Suprapubic skin (tissue), 4 donors: ENCODE measurements around the gene HDAC1. TPM values are rescaled to one million over a fixed set of nuclear protein-coding genes. Genes with fewer than 3 reads are reported as not detected.

Experiments
- DNase-seq, 2 donors: peaks; one replicate each; pipeline ENCODE4 v3.0.0-alpha.2; 2019; ENCODE audit warnings: low spot score in 2 of 2
- H3K27ac ChIP-seq: fragments of 200-600 bp; sonication (generic); one replicate; pipeline ENCODE4 v1.5.1; 2019
- H3K27me3 ChIP-seq: fragments of 200-600 bp; sonication (generic); one replicate; pipeline ENCODE4 v1.5.1; 2019
- H3K36me3 ChIP-seq: fragments of 200-600 bp; sonication (generic); one replicate; pipeline ENCODE4 v1.5.1; 2019
- H3K4me1 ChIP-seq: fragments of 200-600 bp; sonication (generic); one replicate; pipeline ENCODE4 v1.5.1; 2019
- H3K4me3 ChIP-seq: fragments of 200-600 bp; sonication (generic); one replicate; pipeline ENCODE4 v1.5.1; 2019; ENCODE audit warnings: mild to moderate bottlenecking
- H3K9me3 ChIP-seq: fragments of 200-600 bp; sonication (generic); one replicate; pipeline ENCODE4 v1.5.1; 2019
- CTCF ChIP-seq, 2 donors: fragments of 200-600 bp in 1 of 2; fragments of 450-650 bp in 1 of 2; sonication (generic) in 1 of 2; IDR thresholded peaks; one replicate each; pipeline ENCODE4 v1.5.1; 2016 to 2019; ENCODE audit warnings: antibody characterized with exemption in 2 of 2, mild to moderate bottlenecking in 1 of 2, moderate library complexity in 1 of 2
- EP300 ChIP-seq: sonication (generic); formaldehyde crosslinking; IDR thresholded peaks from one replicate; pipeline ENCODE4 v1.6.1; 2017; ENCODE audit warnings: antibody characterized with exemption
- POLR2A ChIP-seq, 2 donors: fragments of 450-650 bp; IDR thresholded peaks; one replicate each; pipeline ENCODE4 v1.6.1; 2017; ENCODE audit warnings: antibody characterized with exemption in 2 of 2, mild to moderate bottlenecking in 2 of 2, moderate library complexity in 2 of 2
- POLR2AphosphoS5 ChIP-seq, 3 donors: sonication (generic); formaldehyde crosslinking; IDR thresholded peaks; one replicate each; pipeline ENCODE4 v1.6.1; 2017; ENCODE audit warnings: antibody characterized with exemption in 3 of 3
- WGBS: methylation state at CpG from one replicate; pipeline ENCODE4 v1.1.5; 2018; 5-methylcytosine and 5-hydroxymethylcytosine counted together
- total RNA-seq, 4 donors: library from RNA; depleted of rRNA; stranded (reverse); fragments of >200 nt; gene quantifications; one replicate each; pipeline ENCODE4 v1.1.0, GENCODE V29; 2016

HDAC1 gene
- total RNA-seq, 4 donors from 2014 or later, result 34.4 to 52.9 (median 40.2) TPM

GRCh38 chr1:32356478-32356877, 64.6 kb downstream of the HDAC1 start:
- H3K36me3 ChIP-seq, result no peaks in the 10 kb centered on the region
- no peaks in the 10 kb centered on the region for H3K9me3 ChIP-seq
- H3K4me3 ChIP-seq, result no peak overlapping the region
- no peak for TF ChIP-seq CTCF (IDR thresholded peaks at IDR 0.05)
- no peak for TF ChIP-seq POLR2AphosphoS5 (IDR thresholded peaks at IDR 0.05)
- no peak for TF ChIP-seq POLR2A (IDR thresholded peaks at IDR 0.05)
- TF ChIP-seq EP300, result no peak
- no peaks in the 10 kb centered on the region for H3K27me3 ChIP-seq
- no peak overlapping the region for H3K27ac ChIP-seq
- H3K4me1 ChIP-seq, result peaks cover 31% of the 10 kb centered on the region
- WGBS, result 100% methylated on average over 1 of the region's 1 CpG
- no peak for DNase-seq

- TF ChIP-seq CTCF (IDR thresholded peaks at IDR 0.05), result no peak
- TF ChIP-seq POLR2A (IDR thresholded peaks at IDR 0.05), result no peak
- TF ChIP-seq POLR2AphosphoS5 (IDR thresholded peaks at IDR 0.05), result no peak
- TF ChIP-seq EP300, result no peak
- Histone ChIP-seq H3K4me3 (no peak overlapping the region), H3K27ac (no peak overlapping the region), H3K36me3 (no peaks in the 10 kb centered on the region), H3K27me3 (no peaks in the 10 kb centered on the region), H3K4me1 (peaks cover 34% of the 10 kb centered on the region), H3K9me3 (no peaks in the 10 kb centered on the region)
- WGBS, result 67% methylated on average over 6 of the region's 6 CpGs
- no peak for DNase-seq
Measured at GRCh38 chr1:32357614-32358013, 65.7 kb downstream of the HDAC1 start.

GRCh38 chr1:32358435-32358834, 66.6 kb downstream of the HDAC1 start:
- WGBS, result 69% methylated on average over 3 of the region's 3 CpGs
- DNase-seq, result no peak
- Histone ChIP-seq H3K36me3 (peaks cover 1% of the 10 kb centered on the region), H3K4me3 (no peak overlapping the region), H3K9me3 (no peaks in the 10 kb centered on the region), H3K27ac (no peak overlapping the region), H3K27me3 (no peaks in the 10 kb centered on the region), H3K4me1 (peaks cover 28% of the 10 kb centered on the region)
- no peak for TF ChIP-seq POLR2AphosphoS5 (IDR thresholded peaks at IDR 0.05)
- no peak for TF ChIP-seq POLR2A (IDR thresholded peaks at IDR 0.05)
- TF ChIP-seq EP300, result no peak
- TF ChIP-seq CTCF (IDR thresholded peaks at IDR 0.05), result no peak

- WGBS, result 65% methylated on average over 11 of the region's 35 CpGs
- Histone ChIP-seq H3K4me1 (peaks cover 18% of the 10 kb centered on the region), H3K27ac (peak overlapping the region; percentile 61), H3K27me3 (no peaks in the 10 kb centered on the region), H3K9me3 (no peaks in the 10 kb centered on the region), H3K36me3 (peaks cover 20% of the 10 kb centered on the region), H3K4me3 (peak overlapping the region; percentile 50)
- peak in 2 of 3 donors; percentile 33 to 38 for TF ChIP-seq POLR2AphosphoS5 (IDR thresholded peaks at IDR 0.05)
- TF ChIP-seq POLR2A (IDR thresholded peaks at IDR 0.05), result no peak
- DNase-seq, result no peak
Measured at GRCh38 chr1:32361308-32361673, 69.4 kb downstream of the HDAC1 start.

- H3K4me3 ChIP-seq, result peak overlapping the region; percentile 50
- no peak for TF ChIP-seq POLR2A (IDR thresholded peaks at IDR 0.05)
- TF ChIP-seq CTCF (IDR thresholded peaks at IDR 0.05), result peak; percentile 1 to 18
- DNase-seq, result peak in 1 of 2 donors; percentile 72
- peaks cover 18% of the 10 kb centered on the region for H3K4me1 ChIP-seq
- peak overlapping the region; percentile 61 for H3K27ac ChIP-seq
- no peaks in the 10 kb centered on the region for H3K27me3 ChIP-seq
- 2% methylated on average over 44 of the region's 91 CpGs for WGBS
- no peaks in the 10 kb centered on the region for H3K9me3 ChIP-seq
- H3K36me3 ChIP-seq, result peaks cover 26% of the 10 kb centered on the region
Measured at GRCh38 chr1:32361674-32362473, 70.0 kb downstream of the HDAC1 start.
